ENCODE results near the gene NUP42.

DNA sequence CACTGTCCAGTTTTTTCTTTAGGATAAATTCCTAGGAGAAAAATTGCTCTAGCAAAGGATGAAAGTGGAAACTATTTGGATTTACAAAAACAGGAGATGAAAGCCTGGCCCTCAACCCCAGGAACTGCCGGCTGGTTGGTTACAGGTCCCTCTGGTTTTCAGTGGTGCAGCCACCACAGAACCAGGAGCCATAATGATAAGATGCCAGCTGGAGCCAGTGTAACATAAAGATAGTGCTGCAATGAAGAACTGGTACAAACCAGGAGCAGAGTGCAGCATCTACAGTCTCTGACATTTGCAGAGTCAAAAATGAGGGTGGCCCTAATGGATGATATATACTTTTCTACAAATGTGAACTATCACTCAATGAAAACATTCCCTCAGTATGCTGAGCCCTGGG is 20.4 kb upstream of the NUP42 start:
- TF ChIP-seq CTCF (IDR thresholded peaks at IDR 0.05) (no peak), POLR2A (IDR thresholded peaks at IDR 0.05) (no peak)

Measured in prostate gland (tissue), 2 donors.